ENCODE measurements around the gene PRKAG2.

GRCh38 chr7:151821806-151822540, 54.9 kb downstream of the PRKAG2 start:
- TF ChIP-seq CTCF (IDR thresholded peaks at IDR 0.05) (no peak), POLR2A (IDR thresholded peaks at IDR 0.05) (no peak)
